DND-41 (cell line): ENCODE results near the gene NPPB.

Experiments
- CTCF ChIP-seq: IDR thresholded peaks from 2 replicates; pipeline ENCODE4 v1.5.1; 2012; ENCODE audit warnings: borderline replicate concordance, low read length, moderate library complexity, mild to moderate bottlenecking; ENCODE audit not compliant: poor library complexity, severe bottlenecking; ENCODE audit errors: extremely low read depth
- EZH2 ChIP-seq: IDR thresholded peaks from 3 replicates; pipeline ENCODE4 v1.6.1; 2012; ENCODE audit warnings: borderline replicate concordance, low read depth, mild to moderate bottlenecking, moderate library complexity, low read length, inconsistent platforms; ENCODE audit not compliant: severe bottlenecking

GRCh38 chr1:11878081-11878890, 19.5 kb upstream of the NPPB start:
- TF ChIP-seq CTCF (no peak), EZH2 (no peak)
